ENCODE results near the gene UACA.

DNA sequence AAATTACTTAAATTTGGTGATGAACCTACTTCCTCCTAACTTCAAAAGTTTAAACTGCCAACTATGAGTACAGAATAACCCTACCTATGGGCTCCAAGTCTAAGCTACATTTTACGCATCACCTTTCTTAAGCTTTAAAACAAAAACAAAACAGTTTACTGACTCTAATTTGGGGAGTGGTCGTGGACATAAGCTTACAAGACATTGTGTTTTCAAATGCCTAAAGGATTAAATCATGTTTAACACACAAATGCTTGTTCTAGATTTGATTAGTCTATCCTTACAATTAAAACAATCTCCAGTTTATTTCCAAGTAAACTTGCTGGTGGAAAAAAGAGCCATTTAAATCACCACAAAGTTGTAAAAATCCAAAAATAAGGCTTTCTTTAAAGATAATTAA lies 62.2 kb downstream of the UACA start:
- TF ChIP-seq, protein P1, sequence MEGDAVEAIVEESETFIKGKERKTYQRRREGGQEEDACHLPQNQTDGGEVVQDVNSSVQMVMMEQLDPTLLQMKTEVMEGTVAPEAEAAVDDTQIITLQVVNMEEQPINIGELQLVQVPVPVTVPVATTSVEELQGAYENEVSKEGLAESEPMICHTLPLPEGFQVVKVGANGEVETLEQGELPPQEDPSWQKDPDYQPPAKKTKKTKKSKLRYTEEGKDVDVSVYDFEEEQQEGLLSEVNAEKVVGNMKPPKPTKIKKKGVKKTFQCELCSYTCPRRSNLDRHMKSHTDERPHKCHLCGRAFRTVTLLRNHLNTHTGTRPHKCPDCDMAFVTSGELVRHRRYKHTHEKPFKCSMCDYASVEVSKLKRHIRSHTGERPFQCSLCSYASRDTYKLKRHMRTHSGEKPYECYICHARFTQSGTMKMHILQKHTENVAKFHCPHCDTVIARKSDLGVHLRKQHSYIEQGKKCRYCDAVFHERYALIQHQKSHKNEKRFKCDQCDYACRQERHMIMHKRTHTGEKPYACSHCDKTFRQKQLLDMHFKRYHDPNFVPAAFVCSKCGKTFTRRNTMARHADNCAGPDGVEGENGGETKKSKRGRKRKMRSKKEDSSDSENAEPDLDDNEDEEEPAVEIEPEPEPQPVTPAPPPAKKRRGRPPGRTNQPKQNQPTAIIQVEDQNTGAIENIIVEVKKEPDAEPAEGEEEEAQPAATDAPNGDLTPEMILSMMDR (IDR thresholded peaks at IDR 0.05) = no peak
- TF ChIP-seq POLR2A (IDR thresholded peaks at IDR 0.05) = no peak
